SK-N-MC (cell line): ENCODE measurements around the gene S100A2.

Source experiments
- EZH2 ChIP-seq: fragments of 200-600 bp; sonication (generic); IDR thresholded peaks from one replicate; pipeline ENCODE4 v1.6.1; 2017; ENCODE audit warnings: antibody characterized with exemption
- POLR2AphosphoS5 ChIP-seq: IDR thresholded peaks from 2 replicates; pipeline ENCODE4 v1.6.1; 2012; ENCODE audit warnings: mild to moderate bottlenecking, low read depth, low read length, borderline replicate concordance

- TF ChIP-seq POLR2AphosphoS5 (no peak), EZH2 (no peak)
Observed at GRCh38 chr1:153552335-153552734, 13.3 kb downstream of the S100A2 start.
